ENCODE results near the gene SLC16A12.

DNA sequence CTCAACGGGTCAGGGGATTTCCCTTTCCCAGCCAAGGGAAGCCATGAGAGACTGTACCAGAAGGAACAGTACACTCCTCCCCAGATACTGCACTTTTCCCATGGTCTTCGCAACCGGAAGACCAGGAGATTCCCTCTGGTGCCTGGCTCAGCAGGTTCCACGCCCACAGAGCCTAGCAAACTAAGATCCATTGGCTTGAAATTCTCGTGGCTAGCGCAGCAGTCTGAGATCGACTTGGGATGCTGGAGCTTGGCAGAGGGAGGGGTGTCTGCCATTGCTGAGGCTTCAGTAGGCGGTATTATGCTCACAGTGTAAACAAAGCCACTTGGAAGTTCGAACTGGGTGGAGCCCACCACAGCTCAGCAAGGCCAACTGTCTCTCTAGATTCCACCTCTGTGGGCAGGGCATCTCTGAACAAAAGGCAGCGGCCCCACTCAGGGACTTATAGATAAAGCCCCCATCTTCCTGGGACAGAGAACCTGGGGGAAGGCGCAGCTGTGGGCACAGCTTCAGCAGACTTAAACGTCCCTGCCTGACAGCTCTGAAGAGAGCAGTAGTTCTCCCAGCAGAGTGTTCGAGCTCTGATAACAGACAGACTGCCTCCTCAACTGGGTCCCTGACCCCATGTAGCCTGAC lies 29.6 kb downstream of the SLC16A12 start:
- TF ChIP-seq POLR2AphosphoS5 (IDR thresholded peaks at IDR 0.05) (no peak), EP300 (IDR thresholded peaks at IDR 0.05) (no peak), POLR2A (IDR thresholded peaks at IDR 0.05) (no peak)
- TF ChIP-seq, protein P1, sequence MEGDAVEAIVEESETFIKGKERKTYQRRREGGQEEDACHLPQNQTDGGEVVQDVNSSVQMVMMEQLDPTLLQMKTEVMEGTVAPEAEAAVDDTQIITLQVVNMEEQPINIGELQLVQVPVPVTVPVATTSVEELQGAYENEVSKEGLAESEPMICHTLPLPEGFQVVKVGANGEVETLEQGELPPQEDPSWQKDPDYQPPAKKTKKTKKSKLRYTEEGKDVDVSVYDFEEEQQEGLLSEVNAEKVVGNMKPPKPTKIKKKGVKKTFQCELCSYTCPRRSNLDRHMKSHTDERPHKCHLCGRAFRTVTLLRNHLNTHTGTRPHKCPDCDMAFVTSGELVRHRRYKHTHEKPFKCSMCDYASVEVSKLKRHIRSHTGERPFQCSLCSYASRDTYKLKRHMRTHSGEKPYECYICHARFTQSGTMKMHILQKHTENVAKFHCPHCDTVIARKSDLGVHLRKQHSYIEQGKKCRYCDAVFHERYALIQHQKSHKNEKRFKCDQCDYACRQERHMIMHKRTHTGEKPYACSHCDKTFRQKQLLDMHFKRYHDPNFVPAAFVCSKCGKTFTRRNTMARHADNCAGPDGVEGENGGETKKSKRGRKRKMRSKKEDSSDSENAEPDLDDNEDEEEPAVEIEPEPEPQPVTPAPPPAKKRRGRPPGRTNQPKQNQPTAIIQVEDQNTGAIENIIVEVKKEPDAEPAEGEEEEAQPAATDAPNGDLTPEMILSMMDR (IDR thresholded peaks at IDR 0.05): no peak
